Bronchial epithelial cell (primary cell): ENCODE measurements around the gene FOXRED2. TPM values are rescaled to one million over a fixed set of nuclear protein-coding genes. Genes with fewer than 3 reads are reported as not detected.
A peak's percentile ranks its signal among the peaks of the same experiment; 100 is the strongest.

Experiments used
- DNase-seq: peaks from one replicate; pipeline ENCODE4 v3.0.0-alpha.2; 2010; ENCODE audit warnings: low read depth
- FAIRE-seq: peaks from 2 replicates; lab custom pipeline; 2011; peaks lifted over from hg19 to GRCh38; lab: Jason Lieb, UNC
- H3K27me3 ChIP-seq: 2 replicates; pipeline ENCODE4 v1.5.1; 2011; ENCODE audit warnings: low read length; ENCODE audit not compliant: control insufficient read depth, insufficient read depth
- H3K36me3 ChIP-seq: 2 replicates; pipeline ENCODE4 v1.5.1; 2011; ENCODE audit warnings: low read length; ENCODE audit not compliant: control insufficient read depth, insufficient read depth
- H3K4me3 ChIP-seq: 2 replicates; pipeline ENCODE4 v1.5.1; 2011; ENCODE audit warnings: mild to moderate bottlenecking, low read depth, low read length, control low read depth
- total RNA-seq: library from RNA; depleted of rRNA; stranded (reverse); fragments of >200 nt; gene quantifications from 2 replicates; pipeline ENCODE4 v1.2.1, GENCODE V29; 2014
- TF ChIP-seq, protein P1 (sequence below): IDR thresholded peaks from 2 replicates; pipeline ENCODE4 v1.5.1; 2011; ENCODE audit warnings: mild to moderate bottlenecking, moderate library complexity, low read length, control low read depth, inconsistent platforms; ENCODE audit not compliant: insufficient read depth, severe bottlenecking

FOXRED2 gene
- total RNA-seq, 1 donor from 2014 or later, result 1.6 TPM

DNA sequence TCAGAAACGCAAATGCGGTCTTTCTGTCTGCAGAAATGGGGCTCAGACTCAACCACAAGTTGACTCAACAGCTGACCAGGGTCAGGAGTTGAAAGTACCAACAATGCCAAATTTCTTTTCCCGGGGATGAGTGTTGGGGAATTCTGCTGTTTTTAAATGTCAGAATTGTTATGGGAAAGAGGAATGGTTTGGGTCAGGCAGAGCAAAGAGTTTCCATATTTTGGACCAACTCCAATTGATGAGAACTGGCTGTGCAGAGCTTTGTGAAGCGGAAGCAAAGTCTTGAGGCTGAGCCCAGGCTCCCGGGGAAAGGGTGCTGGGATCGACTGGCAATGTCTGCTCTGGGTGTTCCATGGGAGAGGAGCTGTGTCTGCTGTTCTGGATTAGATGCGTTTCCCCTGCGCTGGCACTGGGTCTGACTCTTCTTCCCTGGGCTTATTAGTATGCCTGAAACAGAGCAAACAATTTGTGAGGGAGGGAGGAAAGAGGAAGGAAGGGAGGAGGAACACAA lies 61.6 kb downstream of the FOXRED2 start:
- no peak for FAIRE-seq

DNA sequence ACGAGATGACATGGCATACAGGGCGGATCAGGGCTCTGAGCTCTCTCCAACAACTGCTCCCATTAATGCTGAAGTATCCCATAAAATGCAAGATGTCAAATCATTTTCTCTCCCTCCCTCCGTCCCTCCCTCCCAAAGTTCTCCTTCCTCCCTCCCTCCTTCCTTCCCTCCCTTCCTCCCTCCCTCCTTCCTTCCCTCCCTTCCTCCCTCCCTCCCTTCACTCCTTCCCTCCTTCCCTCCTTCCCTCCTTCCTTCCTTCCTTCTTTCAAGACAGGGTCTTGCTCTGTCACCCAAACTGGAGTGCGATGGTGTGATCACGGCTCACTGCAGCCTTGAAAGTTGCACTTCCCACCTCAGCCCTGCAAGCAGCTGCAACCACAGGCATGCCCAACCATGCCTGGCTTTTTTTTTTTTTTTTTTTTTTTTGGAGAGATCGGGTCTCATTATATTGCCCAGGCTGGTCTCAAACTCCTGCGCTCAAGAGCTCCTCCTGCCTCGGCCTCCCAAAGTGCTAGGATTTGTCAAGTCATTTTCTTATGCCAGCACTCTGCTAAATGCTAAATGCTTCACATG lies 63.6 kb downstream of the FOXRED2 start:
- H3K4me3 ChIP-seq, result no peak overlapping the region
- H3K27me3 ChIP-seq, result no peaks in the 10 kb centered on the region
- H3K36me3 ChIP-seq, result no peaks in the 10 kb centered on the region
- no peak for DNase-seq
- FAIRE-seq, result no peak
- TF ChIP-seq, protein P1, sequence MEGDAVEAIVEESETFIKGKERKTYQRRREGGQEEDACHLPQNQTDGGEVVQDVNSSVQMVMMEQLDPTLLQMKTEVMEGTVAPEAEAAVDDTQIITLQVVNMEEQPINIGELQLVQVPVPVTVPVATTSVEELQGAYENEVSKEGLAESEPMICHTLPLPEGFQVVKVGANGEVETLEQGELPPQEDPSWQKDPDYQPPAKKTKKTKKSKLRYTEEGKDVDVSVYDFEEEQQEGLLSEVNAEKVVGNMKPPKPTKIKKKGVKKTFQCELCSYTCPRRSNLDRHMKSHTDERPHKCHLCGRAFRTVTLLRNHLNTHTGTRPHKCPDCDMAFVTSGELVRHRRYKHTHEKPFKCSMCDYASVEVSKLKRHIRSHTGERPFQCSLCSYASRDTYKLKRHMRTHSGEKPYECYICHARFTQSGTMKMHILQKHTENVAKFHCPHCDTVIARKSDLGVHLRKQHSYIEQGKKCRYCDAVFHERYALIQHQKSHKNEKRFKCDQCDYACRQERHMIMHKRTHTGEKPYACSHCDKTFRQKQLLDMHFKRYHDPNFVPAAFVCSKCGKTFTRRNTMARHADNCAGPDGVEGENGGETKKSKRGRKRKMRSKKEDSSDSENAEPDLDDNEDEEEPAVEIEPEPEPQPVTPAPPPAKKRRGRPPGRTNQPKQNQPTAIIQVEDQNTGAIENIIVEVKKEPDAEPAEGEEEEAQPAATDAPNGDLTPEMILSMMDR, result no peak

More for the DNA sequence above, 61.6 kb downstream of the FOXRED2 start:
- TF ChIP-seq, protein P1, result no peak
- H3K4me3 ChIP-seq, result no peak overlapping the region
- DNase-seq, result no peak
- no peaks in the 10 kb centered on the region for H3K27me3 ChIP-seq
- no peaks in the 10 kb centered on the region for H3K36me3 ChIP-seq

DNA sequence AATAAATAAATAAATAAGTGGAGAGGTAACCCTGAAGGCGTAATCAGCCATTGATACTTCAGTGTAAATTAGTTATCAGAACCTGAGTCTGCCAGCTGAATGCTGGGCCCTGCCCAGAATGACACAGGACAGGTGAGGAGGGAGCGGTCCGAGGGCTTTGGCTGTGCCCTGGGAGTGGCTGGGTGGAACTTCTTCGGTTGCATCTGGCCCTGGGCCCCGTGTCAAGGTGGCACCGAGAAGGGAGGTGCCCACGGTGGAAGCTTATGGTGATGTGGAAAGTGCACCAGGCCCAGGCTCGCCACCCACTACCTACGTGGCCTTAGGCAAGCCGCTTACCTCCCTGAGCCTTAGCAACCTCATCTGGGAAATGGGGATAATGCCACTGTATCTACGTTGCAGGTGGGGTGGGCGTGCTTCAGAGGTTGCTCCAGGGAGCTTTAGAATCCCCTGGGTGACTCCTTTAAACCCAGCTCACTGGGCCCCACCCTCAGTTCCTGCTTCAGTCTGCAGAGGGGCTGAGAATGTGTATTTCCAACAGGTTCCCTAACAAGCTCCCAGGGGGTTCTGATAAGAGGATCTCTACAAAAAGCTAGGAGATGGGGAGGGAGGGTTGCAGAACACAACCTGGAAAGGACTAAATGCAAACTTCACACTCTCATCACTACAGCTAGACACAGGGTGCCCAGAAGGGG lies 64.2 kb downstream of the FOXRED2 start:
- Histone ChIP-seq H3K36me3 (no peaks in the 10 kb centered on the region), H3K4me3 (no peak overlapping the region), H3K27me3 (no peaks in the 10 kb centered on the region)
- FAIRE-seq (no peak), DNase-seq (no peak)
- TF ChIP-seq, protein P1, result no peak

GRCh38 chr22:36440429-36441002 lies 66.3 kb downstream of the FOXRED2 start:
- Histone ChIP-seq H3K36me3 (no peaks in the 10 kb centered on the region), H3K27me3 (no peaks in the 10 kb centered on the region), H3K4me3 (no peak overlapping the region)
- TF ChIP-seq, protein P1, result no peak
- FAIRE-seq (no peak), DNase-seq (no peak)

DNA sequence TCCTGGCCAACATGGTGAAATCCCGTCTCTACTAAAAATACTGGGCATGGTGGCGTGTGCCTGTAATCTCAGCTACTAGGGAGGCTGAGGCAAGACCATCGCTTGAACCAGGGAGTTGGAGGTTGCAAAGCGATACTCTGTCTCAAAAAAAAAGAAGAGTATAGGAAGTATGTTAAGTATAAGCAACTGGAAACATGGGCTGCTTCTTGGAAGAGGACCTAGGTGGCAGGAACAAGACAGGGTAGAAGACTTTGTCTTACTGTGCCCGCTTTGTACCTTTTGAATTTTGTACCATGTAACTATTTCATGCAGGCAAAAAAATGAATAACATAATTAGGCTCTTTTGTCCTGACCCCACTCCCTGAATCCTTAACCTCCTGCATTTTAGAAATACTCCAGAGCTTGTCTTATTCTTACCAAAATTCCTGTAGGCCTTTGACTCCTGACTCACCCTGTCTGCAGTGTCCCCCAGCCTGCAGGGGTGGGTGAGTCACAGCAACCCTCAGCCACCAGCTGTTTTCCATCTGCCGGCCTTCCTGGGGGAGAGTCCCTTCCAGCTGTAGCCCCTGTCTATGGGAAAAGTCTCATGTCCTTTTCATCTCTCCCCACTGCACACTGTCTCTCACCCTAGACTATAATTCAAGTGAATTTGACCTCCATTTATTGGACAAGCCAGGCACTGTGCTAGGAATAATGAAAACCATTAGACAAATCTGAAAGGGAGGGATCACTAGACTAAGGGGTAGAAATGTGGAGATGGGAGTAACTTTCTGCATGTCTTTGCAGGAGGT lies 67.2 kb downstream of the FOXRED2 start:
- Histone ChIP-seq H3K27me3 (no peaks in the 10 kb centered on the region), H3K36me3 (no peaks in the 10 kb centered on the region), H3K4me3 (no peak overlapping the region)
- TF ChIP-seq, protein P1, result no peak
- peak; percentile 84 for DNase-seq
- FAIRE-seq, result peak; percentile 80

Other genes starting within 250 kb of the FOXRED2 start
- gene MYH9, start 119.1 kb downstream of the FOXRED2 start, total RNA-seq, result 378 and 611 TPM in 2 replicates
- gene TXN2, start 25.4 kb downstream of the FOXRED2 start, total RNA-seq, result 17.9 and 18.1 TPM in 2 replicates
- gene EIF3D, start 22.1 kb upstream of the FOXRED2 start, total RNA-seq, result 442 and 1,330 TPM in 2 replicates
- not detected in 2 replicates for gene CACNG2, start 196.7 kb upstream of the FOXRED2 start, total RNA-seq